GM12875 (cell line): ENCODE measurements around the gene CNTF.

Experiments used
- H3K4me3 ChIP-seq: one replicate; pipeline ENCODE4 v1.5.1; 2011; ENCODE audit warnings: low read depth, low read length, control low read depth
- TF ChIP-seq, protein P1 (sequence below): IDR thresholded peaks from 2 replicates; pipeline ENCODE4 v1.5.1; 2011; ENCODE audit warnings: low read depth, mild to moderate bottlenecking, control low read depth, inconsistent platforms, low read length, moderate library complexity, borderline replicate concordance; ENCODE audit not compliant: insufficient read depth

CNTF gene

DNA sequence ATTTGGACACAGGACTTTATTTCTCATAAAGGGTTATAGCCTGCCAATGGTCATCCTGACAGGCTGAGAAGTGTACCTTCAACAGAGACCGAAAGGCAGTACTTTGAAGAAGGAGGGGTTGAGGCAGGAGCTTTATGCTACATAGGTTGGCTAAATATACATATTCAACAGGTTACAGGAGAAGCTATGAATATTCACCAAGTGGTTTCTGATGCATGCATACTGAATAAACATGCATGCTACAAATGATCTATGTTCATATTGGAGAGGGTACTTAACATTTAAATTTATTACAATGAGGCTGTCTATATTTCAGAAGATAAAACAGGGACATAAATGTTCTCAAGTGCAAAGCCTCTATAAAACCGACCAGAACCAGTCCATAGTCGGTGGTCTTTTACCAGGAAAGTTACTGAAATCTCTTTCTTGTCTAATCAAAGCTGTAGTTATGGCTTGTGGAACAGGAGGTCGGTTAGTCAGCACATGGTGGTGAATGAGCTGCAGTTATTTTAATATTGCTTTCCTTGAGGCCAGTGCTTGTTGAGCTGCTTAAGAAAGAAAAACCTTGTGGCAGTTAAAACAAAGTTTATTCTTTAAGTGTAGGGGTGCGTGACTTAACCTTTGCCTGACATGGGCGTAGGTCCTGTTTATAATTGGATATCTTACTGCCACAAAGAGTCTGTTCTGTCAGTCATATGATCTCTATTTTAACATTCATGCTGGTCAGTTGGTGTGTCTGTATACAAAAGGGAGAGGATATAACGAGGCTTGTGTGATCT, 19.5 kb downstream of the CNTF start:
- TF ChIP-seq, protein P1, sequence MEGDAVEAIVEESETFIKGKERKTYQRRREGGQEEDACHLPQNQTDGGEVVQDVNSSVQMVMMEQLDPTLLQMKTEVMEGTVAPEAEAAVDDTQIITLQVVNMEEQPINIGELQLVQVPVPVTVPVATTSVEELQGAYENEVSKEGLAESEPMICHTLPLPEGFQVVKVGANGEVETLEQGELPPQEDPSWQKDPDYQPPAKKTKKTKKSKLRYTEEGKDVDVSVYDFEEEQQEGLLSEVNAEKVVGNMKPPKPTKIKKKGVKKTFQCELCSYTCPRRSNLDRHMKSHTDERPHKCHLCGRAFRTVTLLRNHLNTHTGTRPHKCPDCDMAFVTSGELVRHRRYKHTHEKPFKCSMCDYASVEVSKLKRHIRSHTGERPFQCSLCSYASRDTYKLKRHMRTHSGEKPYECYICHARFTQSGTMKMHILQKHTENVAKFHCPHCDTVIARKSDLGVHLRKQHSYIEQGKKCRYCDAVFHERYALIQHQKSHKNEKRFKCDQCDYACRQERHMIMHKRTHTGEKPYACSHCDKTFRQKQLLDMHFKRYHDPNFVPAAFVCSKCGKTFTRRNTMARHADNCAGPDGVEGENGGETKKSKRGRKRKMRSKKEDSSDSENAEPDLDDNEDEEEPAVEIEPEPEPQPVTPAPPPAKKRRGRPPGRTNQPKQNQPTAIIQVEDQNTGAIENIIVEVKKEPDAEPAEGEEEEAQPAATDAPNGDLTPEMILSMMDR, result no peak
- H3K4me3 ChIP-seq, result no peak overlapping the region

DNA sequence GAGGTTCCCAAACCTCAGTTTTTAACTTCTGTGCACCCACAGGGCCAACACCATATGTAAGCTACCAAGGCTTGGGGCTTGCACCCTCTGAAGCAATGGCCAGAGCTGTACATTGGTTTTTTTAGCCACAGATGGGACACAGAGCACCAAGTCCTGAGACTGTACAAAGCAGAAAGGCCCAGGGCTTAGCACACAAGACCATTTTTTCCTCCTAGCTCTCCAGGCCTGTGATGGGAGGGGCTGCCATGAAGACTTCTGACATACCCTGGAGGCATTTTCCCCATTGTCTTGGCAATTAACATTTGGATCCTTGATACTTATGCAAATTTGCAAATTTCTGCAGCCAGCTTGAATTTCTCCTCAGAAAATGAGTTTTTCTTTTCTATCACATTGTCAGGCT, 23.4 kb downstream of the CNTF start:
- H3K4me3 ChIP-seq, result no peak overlapping the region
- TF ChIP-seq, protein P1, result no peak

DNA sequence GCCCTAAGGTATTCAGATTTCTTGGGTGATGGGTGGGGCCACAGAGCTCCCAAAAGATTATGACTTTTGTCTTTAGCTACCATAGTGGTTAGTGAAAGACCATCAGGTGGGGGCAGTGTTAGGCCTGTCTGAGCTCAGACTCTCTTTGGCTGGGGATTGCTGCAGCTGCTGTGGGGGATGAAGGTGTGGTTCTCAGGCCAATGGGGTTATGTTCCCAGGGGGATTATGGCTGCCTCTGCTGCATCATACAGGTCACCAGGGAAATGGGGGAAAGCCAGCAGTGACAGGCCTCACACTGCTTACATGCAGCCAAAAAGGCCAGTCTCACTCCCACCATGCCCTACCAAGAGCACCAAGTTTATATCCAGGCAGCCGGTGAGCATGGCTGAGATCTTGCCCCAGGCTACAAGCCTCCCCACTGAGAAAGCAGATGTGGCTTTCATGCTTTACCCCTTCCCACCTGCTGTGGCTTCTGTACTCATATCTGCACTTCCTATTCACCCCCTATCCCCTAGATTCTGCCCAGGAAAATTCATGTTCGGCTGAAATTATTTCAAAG, 24.8 kb downstream of the CNTF start:
- H3K4me3 ChIP-seq, result no peak overlapping the region
- TF ChIP-seq, protein P1, result 0 out of 2 replicates have a peak, but pooled peaks have one; percentile 19

DNA sequence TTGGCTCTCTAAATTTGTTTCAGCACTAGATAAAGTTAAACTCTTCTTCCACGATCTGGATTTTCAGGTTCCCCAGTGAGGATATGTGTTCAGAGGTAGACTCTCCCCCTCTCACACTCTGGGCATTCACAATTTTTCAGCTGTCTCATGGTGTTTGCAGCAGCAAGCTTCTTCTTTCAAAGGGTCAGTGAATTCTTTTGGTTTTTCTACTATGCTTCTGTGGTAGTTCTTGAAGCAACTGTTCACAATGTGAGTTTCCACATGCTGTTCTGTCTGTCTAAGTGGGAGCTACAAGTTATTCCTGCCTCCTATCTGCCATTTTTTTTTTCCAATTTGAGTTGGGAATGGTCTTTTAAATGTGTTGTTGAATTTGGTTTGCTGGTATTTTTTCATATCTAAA, 25.4 kb downstream of the CNTF start:
- no peak overlapping the region for H3K4me3 ChIP-seq
- TF ChIP-seq, protein P1, result no peak

DNA sequence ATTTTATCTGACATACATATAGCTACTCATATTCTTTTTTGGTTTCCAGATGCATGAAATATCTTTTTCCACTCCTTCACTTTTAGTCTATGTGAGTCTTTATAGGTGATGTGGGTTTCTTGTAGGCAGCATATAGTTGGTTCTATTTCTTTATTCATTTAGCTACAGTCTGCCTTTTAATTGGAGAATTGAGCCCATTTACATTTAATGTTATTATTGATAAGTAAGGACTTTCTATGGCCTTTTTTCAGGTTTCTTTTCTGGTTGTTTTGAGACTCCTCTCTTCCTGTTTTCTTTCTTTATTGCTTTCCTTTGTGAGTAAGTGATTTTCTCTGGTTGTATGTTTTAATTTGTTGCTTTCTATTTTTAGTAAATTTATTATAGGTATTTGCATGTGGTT, 27.2 kb downstream of the CNTF start:
- TF ChIP-seq, protein P1, result no peak

DNA sequence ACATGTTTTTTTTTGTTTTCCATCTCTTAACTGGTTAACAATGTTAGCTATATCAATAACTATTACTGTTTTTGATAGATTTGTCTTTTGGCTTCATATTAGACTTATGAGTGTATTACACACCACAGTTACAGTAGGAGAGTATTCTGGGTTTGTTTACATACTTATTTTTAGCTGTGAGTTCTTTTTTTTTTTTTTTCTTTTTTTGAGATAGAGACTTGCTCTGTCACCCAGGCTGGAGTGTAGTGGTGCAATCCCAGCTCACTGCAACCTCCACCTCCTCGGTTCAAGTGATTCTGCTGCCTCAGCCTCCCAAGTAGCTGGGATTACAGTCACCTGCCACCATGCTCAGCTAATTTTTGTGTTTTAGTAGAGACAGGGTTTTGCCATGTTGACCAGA, 28.0 kb downstream of the CNTF start:
- H3K4me3 ChIP-seq, result no peak overlapping the region

More for the DNA sequence above, 27.2 kb downstream of the CNTF start:
- no peak overlapping the region for H3K4me3 ChIP-seq

More for the DNA sequence above, 28.0 kb downstream of the CNTF start:
- TF ChIP-seq, protein P1, result no peak
